Activated gamma-delta T cell treated with Interleukin-2 at 50 U/mL for 16 hours (primary cell): Measurements from ENCODE around the gene PERP.
A peak's percentile ranks its signal among the peaks of the same experiment; 100 is the strongest.
"Not testable (repeated sequence)": the region's sequence is repeated elsewhere in the genome, so short reads cannot be mapped to it uniquely, and the experiment has no call there.

Experiments used
- DNase-seq: peaks from one replicate; pipeline ENCODE4 v3.0.0-alpha.2; 2020

The PERP gene

GRCh38 chr6:138107078-138107751, at the start of gene PERP:
TSS of gene PERP (minus strand) at chr6:138107419. CDS start at chr6:138107340, 79 bp downstream.
- peak; percentile 66 for DNase-seq

GRCh38 chr6:138155443-138155842, 48.2 kb upstream of the PERP start:
- no peak for DNase-seq

- no peak for DNase-seq
Measured at GRCh38 chr6:138146544-138146943, 39.3 kb upstream of the PERP start.

GRCh38 chr6:138145402-138145801, 38.2 kb upstream of the PERP start:
- no peak for DNase-seq

- no peak for DNase-seq
Measured at GRCh38 chr6:138142806-138143205, 35.6 kb upstream of the PERP start.

GRCh38 chr6:138129190-138129589, 22.0 kb upstream of the PERP start:
- DNase-seq: no peak

GRCh38 chr6:138128096-138128495, 20.9 kb upstream of the PERP start:
- no peak for DNase-seq

GRCh38 chr6:138124096-138124495, 16.9 kb upstream of the PERP start:
- no peak for DNase-seq

GRCh38 chr6:138119976-138120375, 12.8 kb upstream of the PERP start:
- DNase-seq: no peak

- DNase-seq: not testable (repeated sequence)
Measured at GRCh38 chr6:138119229-138119628, 12.0 kb upstream of the PERP start.

- DNase-seq: no peak
Measured at GRCh38 chr6:138117376-138117914, 10.2 kb upstream of the PERP start.

- DNase-seq: no peak
Measured at GRCh38 chr6:138116661-138116999, 9.4 kb upstream of the PERP start.

GRCh38 chr6:138115877-138116660, 8.8 kb upstream of the PERP start:
- DNase-seq: peak; percentile 15

- no peak for DNase-seq
Measured at GRCh38 chr6:138115201-138115600, 8.0 kb upstream of the PERP start.

- DNase-seq: no peak
Measured at GRCh38 chr6:138113588-138114210, 6.5 kb upstream of the PERP start.

- no peak for DNase-seq
Measured at GRCh38 chr6:138110229-138110628, 3.0 kb upstream of the PERP start.

GRCh38 chr6:138109042-138109997, 2.1 kb upstream of the PERP start:
- DNase-seq: peak; percentile 79

GRCh38 chr6:138107752-138108592, 753 bp upstream of the PERP start:
- peak; percentile 14 for DNase-seq

GRCh38 chr6:138106665-138107077, 548 bp downstream of the PERP start:
- DNase-seq: no peak

GRCh38 chr6:138105880-138106664, 1.1 kb downstream of the PERP start:
- no peak for DNase-seq

- DNase-seq: no peak
Measured at GRCh38 chr6:138105446-138105845, 1.8 kb downstream of the PERP start.
